K562 (cell line): ENCODE data around the gene DCAF4. TPM values are rescaled to one million over a fixed set of nuclear protein-coding genes. Genes with fewer than 3 reads are reported as not detected.

Source experiments
- FOS ChIP-seq: IDR thresholded peaks from 3 replicates; pipeline ENCODE4 v1.6.1; 2011; ENCODE audit not compliant: insufficient read length; ENCODE audit errors: extremely low read depth
- FOXO4 ChIP-seq: fragments of 450-650 bp; formaldehyde crosslinking; IDR thresholded peaks from 2 replicates; pipeline ENCODE4 v1.4.0; 2020; ENCODE audit warnings: mild to moderate bottlenecking, moderate library complexity
- HEY1 ChIP-seq: fragments of 250-450 bp; sonication (Bioruptor Pico); IDR thresholded peaks from 2 replicates; pipeline ENCODE4 v1.5.0; 2020; ENCODE audit warnings: mild to moderate bottlenecking, moderate library complexity, borderline replicate concordance
- NRF1 ChIP-seq, 2 experiments: fragments of 450-650 bp; IDR thresholded peaks in 1 of 2; conservative IDR thresholded peaks in 1 of 2; 2 replicates each; pipeline ENCODE4 v1.6.1; 2014; ENCODE audit warnings: mild to moderate bottlenecking in 2 of 2
- PHTF2 ChIP-seq: fragments of 250-450 bp; sonication (Bioruptor Pico); IDR thresholded peaks from 2 replicates; pipeline ENCODE4 v1.5.0; 2021; ENCODE audit warnings: mild to moderate bottlenecking
- TSHZ1 ChIP-seq: fragments of 250-450 bp; sonication (Bioruptor Pico); IDR thresholded peaks from 2 replicates; pipeline ENCODE4 v1.4.0; 2020; ENCODE audit warnings: mild to moderate bottlenecking, moderate library complexity
- YY1 ChIP-seq, 3 experiments: IDR thresholded peaks; 2 replicates each; pipeline ENCODE4 v1.6.1; 2011; ENCODE audit warnings: low read length in 2 of 3, mild to moderate bottlenecking in 2 of 3, moderate library complexity in 2 of 3, borderline replicate concordance in 1 of 3, control low read depth in 1 of 3, low read depth in 1 of 3; ENCODE audit not compliant: insufficient read depth in 3 of 3, insufficient replicate concordance in 2 of 3, control insufficient read depth in 1 of 3, insufficient read length in 1 of 3; ENCODE audit errors: extremely low read depth in 1 of 3
- polyA plus RNA-seq, 8 experiments: library from polyadenylated mRNA; depleted of rRNA in 4 of 8; stranded (reverse) in 5 of 8; unstranded in 3 of 8; fragments of >200 nt; fragmentation: Nextera tagmentation in 2 of 8; fragmentation: Illumina TruSeq in 1 of 8; extraction: Ambion mirVana in 2 of 8; extraction: Trizol in 1 of 8; gene quantifications; 2 replicates each; pipeline versions ENCODE4 v1.2.1 to v1.2.3, GENCODE V29; 2011 to 2014; ENCODE audit warnings: inconsistent platforms in 1 of 8, missing spikeins in 1 of 8
- total RNA-seq, 7 experiments: library from RNA; depleted of rRNA in 6 of 7; stranded (reverse); fragments of >200 nt in 6 of 7; fragmentation: Illumina TruSeq in 2 of 7; extraction: Trizol in 2 of 7; gene quantifications; 2 replicates each; pipeline versions ENCODE4 v1.2.1 to v1.2.3, GENCODE V29; 2011 to 2021; ENCODE audit warnings: low replicate concordance in 1 of 7

The DCAF4 gene
- total and polyA plus RNA-seq, 9 of the 15 experiments (the other 6 are each of a cell fraction or from before 2014, with no cell fraction given) = 2.7 to 49.2 (median 22.9) TPM

GRCh38 chr14:72893636-72894322 lies 32.5 kb upstream of the DCAF4 start, which contains the start of gene DPF3 (continued):
- peak in 2 of 3 experiments; percentile 44 to 46 for TF ChIP-seq YY1 (IDR thresholded peaks at IDR 0.05; ENCODE audit: borderline replicate concordance in 1 of 3, control insufficient read depth in 1 of 3, extremely low read depth in 1 of 3, insufficient read depth in 3 of 3, insufficient read length in 1 of 3, insufficient replicate concordance in 2 of 3, low read depth in 1 of 3, low read length in 2 of 3)
- peak; percentile 88 to 90 for TF ChIP-seq NRF1 (conservative IDR thresholded peaks at IDR 0.05 in 1 of 2, IDR thresholded peaks at IDR 0.05 in 1 of 2)
- TF ChIP-seq FOS = peak; percentile 79
- no peak for TF ChIP-seq TSHZ1 (CRISPR knock-in tag)
- no peak for TF ChIP-seq PHTF2 (CRISPR knock-in tag)
- no peak for TF ChIP-seq HEY1 (CRISPR knock-in tag)
- no peak for TF ChIP-seq FOXO4 (CRISPR knock-in tag)
